ENCODE results near the gene DHX29.
A peak's percentile ranks its signal among the peaks of the same experiment; 100 is the strongest.

Gene DHX29, protein sequence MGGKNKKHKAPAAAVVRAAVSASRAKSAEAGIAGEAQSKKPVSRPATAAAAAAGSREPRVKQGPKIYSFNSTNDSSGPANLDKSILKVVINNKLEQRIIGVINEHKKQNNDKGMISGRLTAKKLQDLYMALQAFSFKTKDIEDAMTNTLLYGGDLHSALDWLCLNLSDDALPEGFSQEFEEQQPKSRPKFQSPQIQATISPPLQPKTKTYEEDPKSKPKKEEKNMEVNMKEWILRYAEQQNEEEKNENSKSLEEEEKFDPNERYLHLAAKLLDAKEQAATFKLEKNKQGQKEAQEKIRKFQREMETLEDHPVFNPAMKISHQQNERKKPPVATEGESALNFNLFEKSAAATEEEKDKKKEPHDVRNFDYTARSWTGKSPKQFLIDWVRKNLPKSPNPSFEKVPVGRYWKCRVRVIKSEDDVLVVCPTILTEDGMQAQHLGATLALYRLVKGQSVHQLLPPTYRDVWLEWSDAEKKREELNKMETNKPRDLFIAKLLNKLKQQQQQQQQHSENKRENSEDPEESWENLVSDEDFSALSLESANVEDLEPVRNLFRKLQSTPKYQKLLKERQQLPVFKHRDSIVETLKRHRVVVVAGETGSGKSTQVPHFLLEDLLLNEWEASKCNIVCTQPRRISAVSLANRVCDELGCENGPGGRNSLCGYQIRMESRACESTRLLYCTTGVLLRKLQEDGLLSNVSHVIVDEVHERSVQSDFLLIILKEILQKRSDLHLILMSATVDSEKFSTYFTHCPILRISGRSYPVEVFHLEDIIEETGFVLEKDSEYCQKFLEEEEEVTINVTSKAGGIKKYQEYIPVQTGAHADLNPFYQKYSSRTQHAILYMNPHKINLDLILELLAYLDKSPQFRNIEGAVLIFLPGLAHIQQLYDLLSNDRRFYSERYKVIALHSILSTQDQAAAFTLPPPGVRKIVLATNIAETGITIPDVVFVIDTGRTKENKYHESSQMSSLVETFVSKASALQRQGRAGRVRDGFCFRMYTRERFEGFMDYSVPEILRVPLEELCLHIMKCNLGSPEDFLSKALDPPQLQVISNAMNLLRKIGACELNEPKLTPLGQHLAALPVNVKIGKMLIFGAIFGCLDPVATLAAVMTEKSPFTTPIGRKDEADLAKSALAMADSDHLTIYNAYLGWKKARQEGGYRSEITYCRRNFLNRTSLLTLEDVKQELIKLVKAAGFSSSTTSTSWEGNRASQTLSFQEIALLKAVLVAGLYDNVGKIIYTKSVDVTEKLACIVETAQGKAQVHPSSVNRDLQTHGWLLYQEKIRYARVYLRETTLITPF (N-terminal part only)

DNA sequence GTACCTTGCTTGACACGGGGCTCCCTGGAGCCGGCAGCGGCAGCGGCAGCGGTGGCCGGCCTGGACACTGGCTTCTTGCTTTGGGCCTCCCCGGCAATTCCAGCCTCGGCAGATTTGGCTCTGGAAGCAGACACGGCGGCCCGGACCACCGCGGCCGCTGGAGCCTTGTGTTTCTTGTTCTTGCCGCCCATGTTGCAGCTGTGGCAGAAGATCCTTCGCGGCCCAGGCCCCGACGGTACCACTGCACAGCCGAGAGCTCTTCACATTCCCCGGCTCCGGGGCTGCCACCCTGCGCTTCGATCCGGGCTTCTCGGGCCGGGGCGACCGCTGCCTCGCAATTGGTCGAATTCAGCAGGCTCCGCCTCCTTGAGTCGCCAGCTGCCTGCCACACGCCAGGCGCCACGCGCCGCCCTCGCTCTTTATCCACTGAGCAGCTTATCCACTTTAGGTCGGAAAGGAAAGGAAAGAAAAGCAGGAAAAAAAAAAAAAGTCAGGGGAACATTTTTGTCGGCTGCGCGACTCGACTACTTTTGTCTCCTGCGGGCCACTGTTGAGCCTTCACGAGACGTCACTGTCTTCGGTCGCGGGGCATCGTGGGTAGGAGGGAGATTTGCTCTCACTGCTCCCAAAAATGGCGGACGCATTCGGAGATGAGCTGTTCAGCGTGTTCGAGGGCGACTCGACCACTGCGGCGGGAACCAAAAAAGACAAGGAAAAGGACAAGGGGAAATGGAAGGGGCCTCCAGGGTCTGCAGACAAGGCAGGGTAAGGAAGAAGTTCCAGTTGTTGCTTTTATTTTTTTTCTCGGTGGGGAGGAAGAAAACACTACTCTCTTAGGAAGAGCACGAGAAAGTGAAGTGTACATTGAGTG, at the start of gene DHX29, which contains the start of gene MTREX:
Gene DHX29, minus strand, starts transcription at position 312 of the 871 bp plus-strand sequence. Its CDS starts 121 bp downstream, at position 191.
Gene MTREX, plus strand, starts transcription at position 607 of the 871 bp plus-strand sequence. Its CDS starts 25 bp downstream, at position 632.
- peak; percentile 97 for ATAC-seq

DNA sequence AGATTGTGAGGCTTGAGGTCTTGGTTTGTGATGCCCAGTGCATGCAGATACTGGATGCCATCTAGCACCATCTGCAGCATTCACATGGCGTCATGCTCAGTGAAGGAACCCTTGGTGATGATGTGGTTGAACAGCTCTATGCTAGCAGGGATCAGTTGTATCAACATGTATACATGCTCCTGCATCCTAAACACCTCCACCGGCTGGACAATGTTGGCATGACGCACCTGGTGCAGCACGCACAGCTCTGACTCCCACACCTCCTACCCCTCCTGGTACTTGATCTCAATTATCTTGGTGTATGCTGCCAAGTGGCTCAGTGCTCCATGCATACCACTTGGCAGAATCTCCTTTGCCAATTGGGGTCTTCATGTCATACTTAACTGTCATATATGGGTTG, 49.4 kb upstream of the DHX29 start:
- TF ChIP-seq CSDC2 (CRISPR knock-in tag; IDR thresholded peaks at IDR 0.05) (no peak), ZNF565 (CRISPR knock-in tag; conservative IDR thresholded peaks at IDR 0.05; ENCODE audit: low read depth) (no peak), RARB (CRISPR knock-in tag; IDR thresholded peaks at IDR 0.05) (no peak), ZFP30 (CRISPR knock-in tag; IDR thresholded peaks at IDR 0.05) (no peak), ZNF8 (CRISPR knock-in tag; IDR thresholded peaks at IDR 0.05) (no peak), ISL1 (CRISPR knock-in tag; IDR thresholded peaks at IDR 0.05) (no peak), PPARA (CRISPR knock-in tag; IDR thresholded peaks at IDR 0.05; ENCODE audit: borderline replicate concordance) (no peak), BACH2 (CRISPR knock-in tag; IDR thresholded peaks at IDR 0.05; ENCODE audit: borderline replicate concordance) (no peak), ZNF70 (CRISPR knock-in tag; IDR thresholded peaks at IDR 0.05) (no peak), OSR1 (CRISPR knock-in tag; IDR thresholded peaks at IDR 0.05) (no peak), ZFP3 (CRISPR knock-in tag; IDR thresholded peaks at IDR 0.05) (no peak)
- TF ChIP-seq, protein P1, sequence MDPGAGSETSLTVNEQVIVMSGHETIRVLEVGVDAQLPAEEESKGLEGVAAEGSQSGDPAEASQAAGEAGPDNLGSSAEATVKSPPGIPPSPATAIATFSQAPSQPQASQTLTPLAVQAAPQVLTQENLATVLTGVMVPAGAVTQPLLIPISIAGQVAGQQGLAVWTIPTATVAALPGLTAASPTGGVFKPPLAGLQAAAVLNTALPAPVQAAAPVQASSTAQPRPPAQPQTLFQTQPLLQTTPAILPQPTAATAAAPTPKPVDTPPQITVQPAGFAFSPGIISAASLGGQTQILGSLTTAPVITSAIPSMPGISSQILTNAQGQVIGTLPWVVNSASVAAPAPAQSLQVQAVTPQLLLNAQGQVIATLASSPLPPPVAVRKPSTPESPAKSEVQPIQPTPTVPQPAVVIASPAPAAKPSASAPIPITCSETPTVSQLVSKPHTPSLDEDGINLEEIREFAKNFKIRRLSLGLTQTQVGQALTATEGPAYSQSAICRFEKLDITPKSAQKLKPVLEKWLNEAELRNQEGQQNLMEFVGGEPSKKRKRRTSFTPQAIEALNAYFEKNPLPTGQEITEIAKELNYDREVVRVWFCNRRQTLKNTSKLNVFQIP (CRISPR knock-in tag; IDR thresholded peaks at IDR 0.05; ENCODE audit: borderline replicate concordance, low read depth): no peak

More for the DNA sequence above, at the start of gene DHX29, which contains the start of gene MTREX:
- TF ChIP-seq SNAI2 (CRISPR knock-in tag; IDR thresholded peaks at IDR 0.05) (no peak), BACH2 (CRISPR knock-in tag; IDR thresholded peaks at IDR 0.05; ENCODE audit: borderline replicate concordance) (no peak), CSDC2 (CRISPR knock-in tag; IDR thresholded peaks at IDR 0.05) (no peak), ARNTL (CRISPR knock-in tag; IDR thresholded peaks at IDR 0.05; ENCODE audit: borderline replicate concordance, low read depth) (no peak), RARB (CRISPR knock-in tag; IDR thresholded peaks at IDR 0.05) (no peak), ZNF565 (CRISPR knock-in tag; conservative IDR thresholded peaks at IDR 0.05; ENCODE audit: low read depth) (no peak), TCF4 (CRISPR knock-in tag; IDR thresholded peaks at IDR 0.05; ENCODE audit: borderline replicate concordance) (no peak), ESRRG (CRISPR knock-in tag; IDR thresholded peaks at IDR 0.05) (no peak), ZNF8 (CRISPR knock-in tag; IDR thresholded peaks at IDR 0.05) (no peak)
- TF ChIP-seq, protein P2, sequence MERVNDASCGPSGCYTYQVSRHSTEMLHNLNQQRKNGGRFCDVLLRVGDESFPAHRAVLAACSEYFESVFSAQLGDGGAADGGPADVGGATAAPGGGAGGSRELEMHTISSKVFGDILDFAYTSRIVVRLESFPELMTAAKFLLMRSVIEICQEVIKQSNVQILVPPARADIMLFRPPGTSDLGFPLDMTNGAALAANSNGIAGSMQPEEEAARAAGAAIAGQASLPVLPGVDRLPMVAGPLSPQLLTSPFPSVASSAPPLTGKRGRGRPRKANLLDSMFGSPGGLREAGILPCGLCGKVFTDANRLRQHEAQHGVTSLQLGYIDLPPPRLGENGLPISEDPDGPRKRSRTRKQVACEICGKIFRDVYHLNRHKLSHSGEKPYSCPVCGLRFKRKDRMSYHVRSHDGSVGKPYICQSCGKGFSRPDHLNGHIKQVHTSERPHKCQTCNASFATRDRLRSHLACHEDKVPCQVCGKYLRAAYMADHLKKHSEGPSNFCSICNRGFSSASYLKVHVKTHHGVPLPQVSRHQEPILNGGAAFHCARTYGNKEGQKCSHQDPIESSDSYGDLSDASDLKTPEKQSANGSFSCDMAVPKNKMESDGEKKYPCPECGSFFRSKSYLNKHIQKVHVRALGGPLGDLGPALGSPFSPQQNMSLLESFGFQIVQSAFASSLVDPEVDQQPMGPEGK (CRISPR knock-in tag; IDR thresholded peaks at IDR 0.05; ENCODE audit: borderline replicate concordance): no peak
- TF ChIP-seq, protein P1 (CRISPR knock-in tag; IDR thresholded peaks at IDR 0.05; ENCODE audit: borderline replicate concordance, low read depth): no peak
- TF ChIP-seq, protein P3, sequence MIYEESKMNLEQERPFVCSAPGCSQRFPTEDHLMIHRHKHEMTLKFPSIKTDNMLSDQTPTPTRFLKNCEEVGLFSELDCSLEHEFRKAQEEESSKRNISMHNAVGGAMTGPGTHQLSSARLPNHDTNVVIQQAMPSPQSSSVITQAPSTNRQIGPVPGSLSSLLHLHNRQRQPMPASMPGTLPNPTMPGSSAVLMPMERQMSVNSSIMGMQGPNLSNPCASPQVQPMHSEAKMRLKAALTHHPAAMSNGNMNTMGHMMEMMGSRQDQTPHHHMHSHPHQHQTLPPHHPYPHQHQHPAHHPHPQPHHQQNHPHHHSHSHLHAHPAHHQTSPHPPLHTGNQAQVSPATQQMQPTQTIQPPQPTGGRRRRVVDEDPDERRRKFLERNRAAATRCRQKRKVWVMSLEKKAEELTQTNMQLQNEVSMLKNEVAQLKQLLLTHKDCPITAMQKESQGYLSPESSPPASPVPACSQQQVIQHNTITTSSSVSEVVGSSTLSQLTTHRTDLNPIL (CRISPR knock-in tag; IDR thresholded peaks at IDR 0.05; ENCODE audit: low read depth): no peak

More for the DNA sequence above, 49.4 kb upstream of the DHX29 start:
- no peak for ATAC-seq
